Measurements from ENCODE around the gene DNAAF5.
"Not testable (repeated sequence)": the region's sequence is repeated elsewhere in the genome, so short reads cannot be mapped to it uniquely, and the experiment has no call there.

DNAAF5 gene

DNA sequence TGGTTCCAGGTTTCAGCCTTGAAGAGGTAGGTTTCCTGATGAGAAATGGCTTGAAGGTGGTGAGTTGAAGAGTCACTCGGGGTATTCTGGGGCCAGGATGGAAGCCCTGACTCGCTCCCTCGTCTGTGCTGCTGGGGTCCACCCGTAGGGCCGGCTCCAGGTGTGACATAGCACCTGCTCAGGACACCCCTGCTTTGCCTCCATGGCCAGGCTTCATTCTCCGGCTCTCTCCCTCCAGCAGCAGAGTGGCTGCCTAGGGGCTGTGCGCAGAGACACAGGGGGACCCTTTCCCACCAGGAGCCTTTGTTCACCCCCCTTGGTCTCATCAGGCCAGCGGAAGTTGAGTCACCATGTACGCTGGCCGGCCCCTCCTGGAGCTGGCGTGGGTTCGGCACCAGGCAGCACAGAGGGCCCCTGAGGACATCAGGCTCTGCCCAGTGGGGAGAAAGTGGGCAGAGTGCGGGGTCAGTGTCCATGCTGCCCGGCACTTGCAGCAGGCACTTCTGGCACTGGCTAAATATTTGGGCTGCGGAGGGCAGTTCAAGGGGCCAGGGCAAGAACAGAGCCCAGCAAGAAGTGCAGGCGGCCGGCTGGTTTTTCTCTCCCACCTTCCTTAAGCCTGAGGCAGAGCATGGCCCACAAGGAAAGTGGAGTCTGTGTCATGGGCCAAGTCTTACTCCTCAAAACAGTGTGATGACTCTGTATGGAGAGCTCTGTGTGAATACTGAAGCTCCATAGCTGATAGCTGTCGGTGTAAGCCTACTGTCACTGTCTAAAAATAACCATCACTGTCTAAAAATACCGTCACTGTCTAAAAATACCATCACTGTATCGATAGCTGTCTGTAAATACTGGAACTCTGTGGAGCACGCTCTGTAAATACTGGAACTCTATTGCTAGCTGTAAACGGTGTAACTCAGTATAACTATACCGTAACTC lies 4.3 kb downstream of the DNAAF5 start:
- no peak for DNase-seq

DNA sequence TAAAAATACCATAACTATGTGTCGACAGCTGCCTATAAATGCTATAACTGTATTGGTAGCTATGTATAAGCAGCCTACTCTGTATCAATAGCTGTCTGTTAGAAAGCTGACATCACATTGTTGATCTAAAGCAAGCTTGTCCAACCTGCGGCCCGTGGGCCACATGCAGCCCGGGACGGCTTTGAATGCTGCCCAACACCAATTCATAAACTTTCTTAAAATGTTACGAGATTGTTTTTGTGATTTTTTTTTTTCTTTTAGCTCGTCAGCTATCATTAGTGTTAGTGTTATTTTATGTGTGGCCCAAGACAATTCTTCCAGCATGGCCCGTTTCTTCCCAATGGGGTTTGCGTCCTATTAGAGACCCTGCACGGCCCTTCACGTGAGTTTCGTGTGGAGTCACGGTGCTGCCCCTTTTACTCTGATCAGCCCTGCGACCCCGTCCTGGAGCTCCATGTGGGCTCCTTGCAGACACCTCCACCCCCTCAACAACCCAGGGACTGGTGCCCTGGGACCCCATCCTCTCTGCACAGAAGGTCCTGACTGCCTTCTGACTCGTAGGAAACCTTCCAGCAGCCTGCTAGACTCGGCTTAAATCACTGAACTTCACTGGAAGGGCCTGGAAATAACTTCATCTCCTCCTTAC lies 5.1 kb downstream of the DNAAF5 start:
- DNase-seq, result no peak

DNA sequence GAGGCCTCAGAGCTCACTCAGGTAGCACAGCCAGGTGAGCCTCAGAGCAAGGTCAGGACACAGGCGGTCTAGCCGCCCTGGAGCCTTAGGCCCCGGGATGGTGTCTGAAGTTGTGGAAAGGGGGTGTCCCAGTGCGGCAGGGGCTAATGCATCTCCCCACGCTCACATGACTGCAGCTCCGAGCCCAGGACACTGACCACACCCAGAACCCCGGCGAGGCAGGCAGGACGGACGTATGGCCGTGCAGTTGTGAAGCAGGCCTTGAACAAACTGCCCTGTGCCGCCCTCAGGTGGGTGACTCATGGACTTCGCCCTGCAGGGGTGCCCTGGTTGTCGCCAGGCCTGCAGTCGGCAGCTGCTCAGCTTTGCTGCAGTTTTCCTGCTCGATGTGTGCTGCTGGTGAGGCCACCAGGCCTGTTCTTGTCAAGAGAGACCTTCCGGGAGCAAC lies 5.6 kb downstream of the DNAAF5 start:
- DNase-seq, result no peak

DNA sequence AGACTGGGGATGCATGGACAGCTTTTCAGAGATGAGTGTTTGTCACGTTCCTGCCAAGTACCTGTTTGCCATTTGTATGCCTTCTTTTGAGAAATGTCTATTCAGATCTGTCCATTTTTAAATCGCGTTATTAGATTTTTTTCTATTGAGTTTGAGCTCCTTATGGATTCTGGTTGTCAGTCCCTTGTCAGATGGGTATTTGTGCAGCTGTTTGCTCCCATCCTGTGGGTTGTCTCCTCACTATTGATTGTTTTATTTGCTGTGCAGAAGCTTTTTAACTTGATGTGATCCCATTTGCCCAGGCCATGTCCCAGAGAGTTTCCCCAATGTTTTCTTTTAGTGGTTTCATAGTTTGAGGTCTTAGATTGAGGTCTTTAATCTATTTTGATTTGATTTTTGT lies 6.1 kb downstream of the DNAAF5 start:
- no peak for DNase-seq

DNA sequence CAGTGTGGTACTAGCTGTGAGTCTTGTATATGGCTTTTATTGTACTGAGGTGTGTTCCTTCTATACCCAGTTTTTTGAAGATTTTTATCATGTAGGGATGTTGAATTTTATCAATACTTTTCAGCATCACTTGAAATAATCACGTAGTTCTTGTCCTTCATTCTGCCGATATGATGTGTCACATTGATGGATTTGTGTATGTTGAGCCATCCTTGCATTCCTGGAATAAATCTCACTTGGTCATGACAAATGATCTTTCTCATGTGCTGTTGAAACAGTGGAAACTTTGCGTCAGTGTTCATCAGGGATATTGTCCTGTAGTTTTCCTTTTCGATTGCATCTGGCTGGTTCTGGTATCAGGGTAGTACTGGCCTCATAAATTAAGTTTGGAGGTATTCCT lies 7.7 kb downstream of the DNAAF5 start:
- DNase-seq, result no peak

DNA sequence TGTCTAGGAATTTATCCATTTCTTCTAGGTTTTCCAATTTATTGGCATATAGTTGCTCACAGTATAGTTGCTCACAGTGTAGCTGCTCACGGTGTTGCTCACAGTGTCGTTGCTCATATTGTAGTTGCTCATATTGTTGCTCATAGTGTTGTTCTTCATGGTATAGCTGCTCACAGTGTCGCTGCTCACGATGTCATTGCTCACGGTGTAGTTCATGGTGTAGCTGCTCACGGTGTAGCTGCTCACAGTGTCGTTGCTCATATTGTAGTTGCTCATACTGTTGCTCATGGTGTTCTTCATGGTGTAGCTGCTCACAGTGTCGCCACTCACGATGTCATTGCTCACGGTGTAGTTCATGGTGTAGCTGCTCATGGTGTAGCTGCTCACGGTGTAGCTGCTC lies 8.3 kb downstream of the DNAAF5 start:
- no peak for DNase-seq

DNA sequence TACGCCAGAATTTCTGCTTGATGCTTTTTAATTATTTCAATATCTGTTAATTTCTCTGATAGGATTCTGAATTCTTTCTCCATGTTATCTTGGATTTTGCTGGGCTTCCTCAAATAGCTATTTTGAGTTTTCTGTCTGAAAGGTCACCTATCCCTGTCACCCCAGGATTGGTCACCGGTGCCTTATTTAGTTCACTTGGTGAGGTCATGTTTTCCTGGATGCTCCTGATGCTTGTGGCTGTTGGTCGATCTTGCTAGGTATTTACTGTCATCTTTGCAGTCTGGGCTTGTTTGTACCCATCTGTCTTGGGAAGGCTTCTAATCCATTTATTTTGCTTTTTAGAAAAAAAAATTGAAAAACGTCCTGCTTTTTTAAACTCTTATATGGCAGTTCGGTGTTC lies 11.7 kb downstream of the DNAAF5 start:
- no peak for DNase-seq

DNA sequence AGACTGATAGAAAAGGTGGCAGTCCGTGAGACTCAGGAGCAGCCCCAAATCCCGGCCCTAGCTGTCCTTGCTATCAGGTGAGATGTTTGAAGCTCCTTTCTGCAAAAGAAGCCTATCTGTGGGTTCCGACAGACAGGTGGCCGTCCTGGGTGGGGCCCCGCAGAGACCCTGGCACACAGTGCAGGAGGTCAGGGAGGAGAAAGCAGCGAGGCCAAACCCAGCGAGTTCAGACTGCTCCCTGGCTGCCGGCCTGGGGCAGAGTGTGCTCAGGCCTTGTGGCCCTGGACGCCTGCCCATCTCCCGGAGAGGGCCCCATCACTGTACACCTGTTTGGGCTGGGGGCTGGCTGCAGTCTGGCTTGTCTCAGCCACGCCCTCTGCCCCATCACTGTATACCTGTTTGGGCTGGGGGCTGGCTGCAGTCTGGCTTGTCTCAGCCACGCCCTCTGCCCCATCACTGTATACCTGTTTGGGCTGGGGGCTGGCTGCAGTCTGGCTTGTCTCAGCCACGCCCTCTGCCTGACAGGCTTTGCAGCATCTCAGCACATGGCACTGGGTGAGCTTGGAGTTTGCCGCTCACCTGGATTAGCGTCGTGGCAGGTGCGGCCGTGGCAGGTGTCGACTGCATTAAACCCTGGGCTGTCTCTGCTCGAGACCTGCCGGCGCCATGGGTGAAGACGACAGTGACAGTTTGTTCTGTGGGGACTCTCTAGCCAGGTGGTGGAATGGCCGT lies 12.4 kb downstream of the DNAAF5 start:
- no peak for DNase-seq

DNA sequence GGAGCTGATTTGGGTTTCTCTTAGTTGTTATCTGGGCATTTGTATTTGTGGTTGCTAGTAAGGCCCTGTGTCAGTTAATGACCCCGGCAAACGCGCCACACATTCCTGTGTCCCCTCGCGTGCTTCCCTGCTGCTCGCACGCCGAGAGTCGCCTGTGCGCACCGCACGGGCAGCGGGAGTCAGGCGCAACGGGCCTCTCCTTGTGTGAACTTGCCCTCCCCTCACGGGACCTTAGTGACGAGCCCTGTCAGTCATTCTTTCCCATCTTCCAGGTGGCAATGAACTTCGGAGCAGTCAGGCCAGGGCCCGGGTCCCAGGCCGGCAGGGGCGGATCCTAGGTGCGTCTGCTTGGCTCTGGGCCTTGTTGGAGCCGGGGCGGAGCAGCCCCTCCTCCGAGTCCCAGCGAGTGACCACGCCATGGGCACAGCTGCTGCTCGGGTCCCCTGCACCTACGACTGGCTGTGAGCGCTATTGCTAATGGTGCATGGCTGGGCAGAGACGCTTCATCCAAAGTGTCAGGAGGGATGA lies 13.0 kb downstream of the DNAAF5 start:
- no peak for DNase-seq

DNA sequence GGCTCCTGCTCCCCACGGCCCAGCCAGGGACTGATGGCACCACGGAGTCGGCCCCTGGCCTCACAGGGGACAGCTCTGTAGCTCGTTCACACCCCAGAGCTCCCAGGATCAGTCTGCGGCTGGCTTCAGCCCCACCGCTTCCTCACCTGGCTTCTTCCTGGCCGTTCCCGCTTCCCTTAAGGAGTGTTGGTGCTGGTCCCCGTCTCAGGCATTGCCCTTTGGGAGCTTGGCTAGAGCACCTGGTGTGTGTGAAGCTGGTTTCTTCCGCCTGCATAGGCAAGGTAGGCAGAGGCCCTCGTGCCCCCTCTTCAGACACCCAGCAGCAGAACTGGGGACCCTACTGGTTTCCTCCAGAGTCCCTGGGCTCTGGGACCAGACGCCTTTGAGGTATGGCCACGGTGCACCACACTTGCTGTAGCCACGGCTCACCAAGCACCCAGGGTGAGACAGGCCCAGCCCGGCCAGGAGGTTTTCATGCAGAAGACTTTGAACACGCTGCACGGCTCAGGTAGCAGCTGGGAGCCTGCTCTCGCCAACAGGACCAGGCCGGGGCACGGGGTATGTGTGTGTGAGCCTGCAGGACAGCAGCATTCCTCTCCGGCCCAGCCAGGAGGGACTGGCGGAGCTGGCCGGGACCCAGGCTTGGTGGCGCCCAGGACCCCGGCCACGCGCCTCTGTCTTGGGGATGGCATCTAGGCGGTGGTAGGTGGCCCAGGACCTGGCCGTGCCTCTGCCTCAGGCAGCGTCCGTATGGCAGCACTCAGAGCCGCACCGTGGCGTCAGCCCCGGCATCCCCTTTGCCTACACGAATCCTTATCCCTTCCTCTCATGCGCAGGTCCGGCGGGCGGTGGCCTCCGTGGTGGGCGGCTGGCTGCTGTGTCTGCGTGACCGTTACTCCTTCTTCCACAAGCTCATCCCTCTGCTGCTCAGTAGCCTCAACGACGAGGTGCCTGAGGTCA lies 13.8 kb downstream of the DNAAF5 start:
- DNase-seq, result no peak

DNA sequence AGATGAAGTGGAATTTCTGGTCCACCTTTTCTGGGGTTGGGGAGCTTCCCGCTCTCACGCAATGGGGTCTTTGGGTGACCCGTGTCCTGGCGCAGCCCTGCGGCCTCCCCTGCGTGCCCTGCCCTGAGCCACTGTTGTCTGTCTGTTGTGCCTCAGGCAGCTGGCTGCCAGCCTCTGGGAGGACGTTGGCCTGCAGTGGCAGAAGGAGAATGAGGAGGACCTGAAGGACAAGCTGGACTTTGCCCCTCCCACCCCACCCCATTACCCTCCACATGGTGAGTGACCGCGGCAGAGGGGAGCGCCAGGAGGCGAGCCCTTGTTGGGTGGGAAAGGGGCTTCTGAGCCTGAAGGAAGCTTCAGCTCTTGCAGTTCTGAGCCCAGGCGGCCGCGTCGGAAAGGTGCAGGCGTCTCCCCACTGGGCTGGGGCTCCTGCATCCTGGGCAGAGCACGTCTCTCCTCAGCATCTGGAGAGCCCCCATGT lies 14.7 kb downstream of the DNAAF5 start:
- DNase-seq, result no peak

DNA sequence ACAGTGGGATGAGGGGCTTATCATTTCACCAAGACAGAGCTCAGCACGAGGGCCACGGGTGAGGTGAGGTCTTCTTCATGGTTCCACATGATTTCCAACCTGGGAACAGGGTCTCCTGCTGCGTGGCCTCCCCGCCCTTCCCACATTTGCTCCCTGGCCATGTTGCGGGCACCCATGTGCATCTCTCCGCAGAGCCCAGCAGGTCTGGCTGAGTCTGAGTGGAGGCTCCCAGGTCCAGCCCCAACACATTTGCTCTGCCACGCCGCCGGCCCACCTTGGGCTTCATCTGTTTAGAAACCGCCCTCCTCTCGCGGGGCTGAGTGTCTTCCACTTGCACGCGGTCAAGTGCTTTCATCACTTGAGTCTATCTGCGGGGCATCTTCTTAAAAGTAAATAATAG lies 15.4 kb downstream of the DNAAF5 start:
- no peak for DNase-seq

DNA sequence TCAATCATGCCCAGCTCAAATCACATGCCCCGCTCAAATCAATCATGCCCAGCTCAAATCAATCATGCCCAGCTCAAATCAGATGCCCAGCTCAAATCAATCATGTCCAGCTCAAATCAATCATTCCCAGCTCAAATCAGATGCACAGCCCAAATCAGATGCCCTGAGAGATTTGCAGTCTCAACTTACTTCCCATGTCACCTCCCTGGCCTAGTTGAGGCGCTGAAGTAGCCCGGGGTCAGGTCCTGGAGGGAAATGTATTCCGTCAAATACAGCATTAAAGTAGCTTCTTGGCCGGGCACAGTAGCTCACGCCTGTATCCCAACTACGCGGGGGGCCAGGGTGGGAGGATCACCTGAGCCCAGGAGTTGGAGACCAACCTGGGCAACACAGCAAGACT lies 16.3 kb downstream of the DNAAF5 start:
- no peak for DNase-seq

DNA sequence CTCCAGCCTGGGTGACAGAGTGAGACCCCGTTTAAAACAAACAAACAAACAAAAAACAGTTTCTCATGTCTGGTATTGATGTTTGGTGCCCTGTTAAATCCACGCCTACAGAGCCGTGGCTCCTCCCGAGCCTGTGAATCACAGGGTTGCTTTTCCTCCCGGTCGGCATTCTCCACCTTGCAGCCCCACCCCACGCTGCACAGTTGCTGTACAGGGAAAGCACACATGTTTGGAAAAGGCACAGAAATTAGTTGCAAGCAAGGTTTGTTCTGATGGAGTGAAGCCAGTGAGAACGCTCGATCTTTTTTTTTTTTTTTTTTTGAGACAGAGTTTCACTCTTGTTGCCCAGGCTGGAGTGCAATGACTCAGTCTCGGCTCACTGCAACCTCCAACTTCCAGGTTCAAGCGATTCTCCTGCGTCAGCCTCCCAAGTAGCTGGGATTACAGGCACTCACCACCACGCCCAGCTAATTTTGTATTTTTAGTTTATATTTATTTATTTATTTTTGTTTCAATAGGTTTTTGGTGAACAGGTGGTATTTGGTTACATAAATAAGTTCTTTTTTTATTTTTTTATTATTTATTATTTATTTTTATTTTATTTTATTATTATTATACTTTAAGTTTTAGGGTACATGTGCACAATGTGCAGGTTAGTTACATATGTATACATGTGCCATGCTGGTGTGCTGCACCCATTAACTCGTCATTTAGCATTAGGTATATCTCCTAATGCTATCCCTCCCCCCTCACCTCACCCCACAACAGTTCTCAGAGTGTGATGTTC lies 17.0 kb downstream of the DNAAF5 start:
- DNase-seq, result not testable (repeated sequence)

DNA sequence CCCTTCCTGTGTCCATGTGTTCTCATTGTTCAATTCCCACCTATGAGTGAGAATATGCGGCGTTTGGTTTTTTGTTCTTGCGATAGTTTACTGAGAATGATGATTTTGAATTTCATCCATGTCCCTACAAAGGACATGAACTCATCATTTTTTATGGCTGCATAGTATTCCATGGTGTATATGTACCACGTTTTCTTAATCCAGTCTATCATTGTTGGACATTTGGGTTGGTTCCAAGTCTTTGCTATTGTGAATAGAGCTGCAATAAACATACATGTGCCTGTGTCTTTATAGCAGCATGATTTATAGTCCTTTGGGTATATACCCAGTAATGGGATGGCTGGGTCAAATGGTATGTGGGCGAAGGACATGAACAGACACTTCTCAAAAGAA lies 17.6 kb downstream of the DNAAF5 start:
- DNase-seq, result not testable (repeated sequence)

DNA sequence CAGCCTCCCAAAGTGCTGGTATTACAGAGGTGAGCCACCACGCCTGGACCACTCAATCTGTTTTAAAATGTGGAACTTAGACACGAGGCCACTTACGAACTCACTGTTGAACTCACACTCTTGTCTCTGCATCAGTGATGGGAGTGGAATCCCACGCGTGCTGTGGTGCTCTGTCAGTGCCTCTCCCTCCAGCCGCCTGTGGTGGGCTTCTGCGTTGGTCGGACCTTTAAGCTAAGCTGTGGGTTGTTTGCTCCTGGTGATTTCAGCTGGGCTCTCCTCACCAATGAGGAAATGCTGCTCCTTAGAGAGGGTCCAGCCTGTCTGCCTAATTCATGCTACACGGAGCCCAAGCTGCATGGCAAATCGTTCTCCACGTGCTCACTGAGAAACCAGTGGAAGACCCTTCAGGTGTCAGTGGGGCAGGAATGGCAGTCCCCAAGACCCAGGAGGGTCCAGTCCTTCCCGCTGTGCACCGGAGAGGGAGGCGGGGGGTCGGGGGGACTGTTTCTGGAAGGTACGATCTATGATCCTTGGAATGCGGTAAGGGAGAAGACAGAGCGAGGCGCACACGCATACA lies 18.4 kb downstream of the DNAAF5 start:
- DNase-seq, result no peak

DNA sequence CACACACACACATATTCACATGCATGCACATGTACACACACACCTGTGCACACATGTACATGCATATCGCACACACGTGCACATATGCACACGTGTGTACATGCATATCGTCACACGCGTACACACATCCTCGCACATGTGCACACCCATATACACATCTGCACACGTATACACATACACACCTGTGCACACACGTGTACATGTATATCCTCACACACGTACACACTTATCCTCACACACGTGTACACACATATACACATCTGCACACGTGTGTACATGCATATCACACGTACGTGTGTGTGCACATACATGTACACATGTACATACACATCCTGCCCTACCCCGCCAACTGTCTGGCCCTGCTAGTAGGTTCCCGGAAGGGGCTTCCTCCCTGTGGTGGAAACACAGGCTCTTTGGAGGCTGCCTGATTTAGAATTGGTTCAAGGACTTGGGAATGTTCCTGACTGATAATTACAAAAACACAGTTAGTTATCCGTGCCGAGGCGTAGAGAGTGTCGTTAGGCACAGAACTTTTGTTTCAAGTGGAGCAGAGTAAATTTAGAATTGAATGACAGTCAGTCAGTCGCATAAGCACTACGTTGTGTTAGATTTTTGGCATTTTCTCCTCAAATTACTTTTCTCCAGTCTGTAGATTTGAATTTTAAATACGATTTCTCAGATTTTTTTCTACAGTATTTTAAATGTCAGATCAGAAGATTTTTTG lies 19.1 kb downstream of the DNAAF5 start:
- no peak for DNase-seq

DNA sequence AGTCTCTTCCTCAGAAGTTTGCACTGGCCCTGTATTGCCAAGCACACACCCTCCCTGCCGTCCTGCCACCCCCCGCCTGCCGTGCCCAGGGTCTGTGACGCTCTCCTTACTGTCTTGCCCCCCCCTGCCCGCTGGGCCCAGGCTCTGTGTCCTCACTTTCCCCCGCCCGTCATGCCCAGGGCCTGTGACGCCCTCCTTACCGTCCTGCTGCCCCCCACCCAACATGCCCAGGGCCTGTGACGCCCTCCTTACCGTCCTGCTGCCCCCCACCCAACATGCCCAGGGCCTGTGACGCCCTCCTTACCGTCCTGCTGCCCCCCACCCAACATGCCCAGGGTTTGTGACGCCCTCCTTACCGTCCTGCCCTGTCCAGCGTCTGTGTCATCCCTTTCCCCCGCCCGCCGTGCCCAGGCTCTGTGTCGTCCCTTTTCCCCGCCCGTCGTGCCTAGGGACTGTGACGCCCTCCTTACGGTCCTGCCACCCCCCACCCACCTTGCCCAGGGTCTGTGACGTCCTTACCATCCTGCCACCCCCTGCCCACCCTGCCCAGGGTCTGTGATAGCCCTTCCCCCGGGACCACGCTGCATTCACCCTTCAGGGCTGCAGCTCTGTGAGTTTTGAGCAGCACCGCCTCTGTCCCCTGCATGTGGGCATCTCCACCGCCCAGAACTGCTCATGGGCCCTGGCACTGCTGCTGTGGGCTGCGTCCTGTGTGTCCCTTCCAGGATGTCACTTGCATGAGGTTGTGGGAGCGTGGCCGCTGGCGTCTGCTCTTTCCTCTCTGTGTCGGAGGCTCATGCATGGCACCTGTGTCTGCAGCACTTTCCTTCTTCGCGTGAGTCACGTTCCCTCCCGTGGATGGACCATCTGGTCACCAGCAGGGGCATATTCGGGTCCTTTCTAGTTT lies 19.9 kb downstream of the DNAAF5 start:
- no peak for DNase-seq

DNA sequence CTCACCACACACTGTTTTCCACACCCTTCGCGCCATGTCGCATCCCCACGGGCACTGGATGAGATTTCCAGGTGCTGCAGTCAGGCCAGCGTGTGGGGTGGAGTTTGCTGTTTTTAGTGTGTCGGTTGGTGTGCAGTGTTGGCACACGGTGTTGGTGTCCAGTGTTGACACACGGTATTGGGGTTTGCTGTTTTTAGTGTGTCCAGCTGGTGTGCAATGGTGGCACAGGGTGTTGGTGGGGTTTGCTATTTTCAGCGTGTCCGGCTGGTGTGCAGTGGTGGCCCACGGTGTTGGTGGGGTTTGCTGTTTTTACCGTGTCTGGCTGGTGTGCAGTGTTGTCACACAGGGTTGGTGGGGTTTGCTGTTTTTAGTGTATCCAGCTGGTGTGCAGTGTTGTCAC lies 20.7 kb downstream of the DNAAF5 start:
- DNase-seq, result no peak

Measured in EL (cell line).